SK-N-SH treated with all-trans-retinoic acid at 6 μM for 48 hours (cell line): ENCODE data around the gene ZNF581.

Experiments
- ATAC-seq: fragments of 200-7000 bp; cut with Tn5 transposase; 3 replicates; pipeline ENCODE4 v1.9.1; 2020; ENCODE audit warnings: mild to moderate bottlenecking, moderate library complexity
- ARNTL ChIP-seq: fragments of 450-650 bp; formaldehyde crosslinking; IDR thresholded peaks from 2 replicates; pipeline ENCODE4 v1.5.0; 2020; ENCODE audit warnings: low read depth, mild to moderate bottlenecking, moderate library complexity, borderline replicate concordance
- CREB5 ChIP-seq: fragments of 250-450 bp; sonication (Bioruptor Pico); IDR thresholded peaks from 2 replicates; pipeline ENCODE4 v1.5.1; 2020; ENCODE audit warnings: low read depth, mild to moderate bottlenecking, moderate library complexity
- CSDC2 ChIP-seq: fragments of 250-450 bp; sonication (Bioruptor Pico); IDR thresholded peaks from 2 replicates; pipeline ENCODE4 v1.5.0; 2020; ENCODE audit warnings: mild to moderate bottlenecking, moderate library complexity
- GLIS3 ChIP-seq: fragments of 250-450 bp; sonication (Bioruptor Pico); IDR thresholded peaks from 2 replicates; pipeline ENCODE4 v1.5.0; 2020; ENCODE audit warnings: mild to moderate bottlenecking, moderate library complexity
- ISL1 ChIP-seq: fragments of 250-450 bp; sonication (Bioruptor Pico); IDR thresholded peaks from 2 replicates; pipeline ENCODE4 v2.1.2; 2022; ENCODE audit warnings: mild to moderate bottlenecking, moderate library complexity
- PPARA ChIP-seq: fragments of 250-450 bp; sonication (Bioruptor Pico); IDR thresholded peaks from 2 replicates; pipeline ENCODE4 v1.5.0; 2020; ENCODE audit warnings: mild to moderate bottlenecking, borderline replicate concordance
- RARB ChIP-seq: fragments of 250-450 bp; sonication (Bioruptor Pico); IDR thresholded peaks from 2 replicates; pipeline ENCODE4 v1.8.0; 2021; ENCODE audit warnings: mild to moderate bottlenecking, moderate library complexity
- TCF4 ChIP-seq: fragments of 250-450 bp; sonication (Bioruptor Pico); IDR thresholded peaks from 2 replicates; pipeline ENCODE4 v1.8.0; 2021; ENCODE audit warnings: mild to moderate bottlenecking, moderate library complexity, borderline replicate concordance
- ZC3H10 ChIP-seq: fragments of 250-450 bp; sonication (Bioruptor Pico); IDR thresholded peaks from 2 replicates; pipeline ENCODE4 v1.5.1; 2021; ENCODE audit warnings: mild to moderate bottlenecking, moderate library complexity
- ZFP3 ChIP-seq: fragments of 250-450 bp; sonication (Bioruptor Pico); IDR thresholded peaks from 2 replicates; pipeline ENCODE4 v1.5.0; 2020; ENCODE audit warnings: mild to moderate bottlenecking, moderate library complexity
- ZFP30 ChIP-seq: fragments of 450-650 bp; formaldehyde crosslinking; IDR thresholded peaks from 2 replicates; pipeline ENCODE4 v1.5.0; 2022; ENCODE audit warnings: mild to moderate bottlenecking, moderate library complexity
- TF ChIP-seq, protein P1 (sequence below): fragments of 250-450 bp; sonication (Bioruptor Pico); IDR thresholded peaks from 2 replicates; pipeline ENCODE4 v1.5.1; 2021; ENCODE audit warnings: mild to moderate bottlenecking, moderate library complexity

The ZNF581 gene

DNA sequence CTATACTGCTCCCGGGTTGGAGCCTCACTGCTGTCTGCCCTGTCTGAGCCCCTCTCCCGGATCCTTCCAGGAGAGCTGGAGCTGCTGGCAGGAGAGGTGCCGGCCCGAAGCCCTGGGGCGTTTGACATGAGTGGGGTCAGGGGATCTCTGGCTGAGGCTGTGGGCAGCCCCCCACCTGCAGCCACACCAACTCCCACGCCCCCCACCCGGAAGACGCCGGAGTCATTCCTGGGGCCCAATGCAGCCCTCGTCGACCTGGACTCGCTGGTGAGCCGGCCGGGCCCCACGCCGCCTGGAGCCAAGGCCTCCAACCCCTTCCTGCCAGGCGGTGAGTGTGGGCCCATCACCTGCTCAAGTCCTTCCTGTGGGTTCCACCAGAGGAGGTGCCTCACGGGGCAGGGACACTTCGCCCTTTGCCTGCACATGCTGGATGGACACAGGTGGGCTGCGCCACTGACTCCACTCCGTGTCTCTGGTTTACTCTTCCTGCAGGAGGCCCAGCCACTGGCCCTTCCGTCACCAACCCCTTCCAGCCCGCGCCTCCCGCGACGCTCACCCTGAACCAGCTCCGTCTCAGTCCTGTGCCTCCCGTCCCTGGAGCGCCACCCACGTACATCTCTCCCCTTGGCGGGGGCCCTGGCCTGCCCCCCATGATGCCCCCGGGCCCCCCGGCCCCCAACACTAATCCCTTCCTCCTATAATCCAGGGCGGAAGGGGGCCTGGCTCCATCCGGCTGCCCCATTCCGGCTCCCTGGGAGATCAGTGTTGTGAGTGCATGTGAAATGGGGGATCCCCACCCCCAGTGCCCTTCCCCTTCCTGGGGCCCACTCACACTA lies 51.4 kb downstream of the ZNF581 start:
- TF ChIP-seq CSDC2 (CRISPR knock-in tag) = no peak
- no peak for TF ChIP-seq ZC3H10 (CRISPR knock-in tag)
- no peak for TF ChIP-seq RARB (CRISPR knock-in tag)
- no peak for TF ChIP-seq ISL1
- no peak for TF ChIP-seq CREB5
- TF ChIP-seq PPARA (CRISPR knock-in tag) = no peak
- no peak for TF ChIP-seq TCF4 (CRISPR knock-in tag)
- no peak for TF ChIP-seq GLIS3 (CRISPR knock-in tag)
- no peak for TF ChIP-seq ZFP30 (CRISPR knock-in tag)
- TF ChIP-seq ZFP3 (CRISPR knock-in tag) = no peak
- TF ChIP-seq, protein P1, sequence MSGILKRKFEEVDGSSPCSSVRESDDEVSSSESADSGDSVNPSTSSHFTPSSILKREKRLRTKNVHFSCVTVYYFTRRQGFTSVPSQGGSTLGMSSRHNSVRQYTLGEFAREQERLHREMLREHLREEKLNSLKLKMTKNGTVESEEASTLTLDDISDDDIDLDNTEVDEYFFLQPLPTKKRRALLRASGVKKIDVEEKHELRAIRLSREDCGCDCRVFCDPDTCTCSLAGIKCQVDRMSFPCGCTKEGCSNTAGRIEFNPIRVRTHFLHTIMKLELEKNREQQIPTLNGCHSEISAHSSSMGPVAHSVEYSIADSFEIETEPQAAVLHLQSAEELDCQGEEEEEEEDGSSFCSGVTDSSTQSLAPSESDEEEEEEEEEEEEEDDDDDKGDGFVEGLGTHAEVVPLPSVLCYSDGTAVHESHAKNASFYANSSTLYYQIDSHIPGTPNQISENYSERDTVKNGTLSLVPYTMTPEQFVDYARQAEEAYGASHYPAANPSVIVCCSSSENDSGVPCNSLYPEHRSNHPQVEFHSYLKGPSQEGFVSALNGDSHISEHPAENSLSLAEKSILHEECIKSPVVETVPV = no peak
- TF ChIP-seq ARNTL = no peak

More for the DNA sequence above, 51.4 kb downstream of the ZNF581 start:
- ATAC-seq = no peak
